DOHH2 (cell line): Measurements from ENCODE around the gene MCC.

Experiments
- H3F3A ChIP-seq: fragments of 200-600 bp; sonication (generic), shearing (Covaris generic); 2 replicates; pipeline ENCODE4 v1.6.0; 2016; ENCODE audit warnings: antibody characterized with exemption, mild to moderate bottlenecking; ENCODE audit not compliant: control insufficient read depth, insufficient read depth
- H3K27ac ChIP-seq: fragments of 200-600 bp; sonication (generic); 2 replicates; pipeline ENCODE4 v1.5.1; 2014; ENCODE audit warnings: low read depth, mild to moderate bottlenecking, low read length, moderate library complexity
- H3K27me3 ChIP-seq: fragments of 200-600 bp; sonication (generic); 2 replicates; pipeline ENCODE4 v1.6.1; 2014; ENCODE audit warnings: mild to moderate bottlenecking, low read length, mixed read lengths; ENCODE audit not compliant: control insufficient read depth
- H3K36me3 ChIP-seq: fragments of 200-600 bp; sonication (generic); 2 replicates; pipeline ENCODE4 v1.6.1; 2014; ENCODE audit warnings: mild to moderate bottlenecking, low read length, moderate library complexity, mixed read lengths; ENCODE audit not compliant: control insufficient read depth
- H3K4me1 ChIP-seq: fragments of 200-600 bp; sonication (generic); 2 replicates; pipeline ENCODE4 v1.6.1; 2014; ENCODE audit warnings: mild to moderate bottlenecking, low read length, mixed read lengths; ENCODE audit not compliant: control insufficient read depth
- H3K4me2 ChIP-seq: fragments of 200-600 bp; sonication (generic); 2 replicates; pipeline ENCODE4 v1.6.0; 2014; ENCODE audit warnings: mild to moderate bottlenecking, low read length, moderate library complexity
- H3K4me3 ChIP-seq: fragments of 200-600 bp; sonication (generic); 2 replicates; pipeline ENCODE4 v1.5.1; 2014; ENCODE audit warnings: mild to moderate bottlenecking, low read length, mixed read lengths
- H3K79me2 ChIP-seq: fragments of 200-600 bp; sonication (generic); 2 replicates; pipeline ENCODE4 v1.6.1; 2014; ENCODE audit warnings: mild to moderate bottlenecking, low read length, mixed read lengths; ENCODE audit not compliant: control insufficient read depth
- H3K9me2 ChIP-seq: fragments of 200-600 bp; sonication (generic); replicated peaks from 2 replicates; pipeline ENCODE4 v1.6.1; 2014; ENCODE audit warnings: mild to moderate bottlenecking, low read length, mixed read lengths; ENCODE audit not compliant: control insufficient read depth
- H3K9me3 ChIP-seq: fragments of 200-600 bp; sonication (generic); 2 replicates; pipeline ENCODE4 v1.6.1; 2014; ENCODE audit warnings: antibody characterized with exemption, low read length, mixed read lengths; ENCODE audit not compliant: control insufficient read depth, insufficient read depth
- H4K20me1 ChIP-seq: fragments of 200-600 bp; sonication (generic); 2 replicates; pipeline ENCODE4 v1.6.0; 2014; ENCODE audit warnings: low read depth, mild to moderate bottlenecking, antibody characterized with exemption, low read length, moderate library complexity; ENCODE audit not compliant: control insufficient read depth, insufficient read depth
- EZH2phosphoT487 ChIP-seq: fragments of 200-600 bp; sonication (generic); IDR thresholded peaks from 2 replicates; pipeline ENCODE4 v1.6.1; 2017; ENCODE audit warnings: borderline replicate concordance, mild to moderate bottlenecking, antibody characterized with exemption, low read length, moderate library complexity, mixed read lengths
- TF ChIP-seq, protein P1 (sequence below): fragments of 200-600 bp; sonication (generic); IDR thresholded peaks from one replicate; pipeline ENCODE4 v1.5.1; 2014; ENCODE audit warnings: antibody characterized with exemption, mild to moderate bottlenecking, low read depth, low read length; ENCODE audit not compliant: poor library complexity, severe bottlenecking

Gene MCC

DNA sequence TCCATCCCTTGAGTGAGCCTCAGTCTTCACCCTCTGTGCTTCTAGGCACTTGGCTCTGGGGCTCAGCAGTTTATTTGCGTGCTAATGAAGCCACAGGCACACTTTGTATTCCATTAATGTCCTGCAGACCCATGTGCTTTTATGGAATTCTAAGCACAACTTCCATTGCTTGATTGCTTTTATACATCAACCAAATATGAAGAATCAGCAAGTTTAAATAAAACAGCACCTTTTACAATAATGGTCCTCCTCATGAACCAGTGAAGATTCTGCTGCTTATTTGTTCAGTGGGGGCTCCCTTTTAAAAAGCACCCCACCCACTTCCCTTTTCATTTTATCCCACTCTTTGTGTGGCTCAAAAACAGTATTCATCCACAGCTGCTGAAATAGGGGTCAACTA, 451.4 kb downstream of the MCC start:
- TF ChIP-seq, protein P1, sequence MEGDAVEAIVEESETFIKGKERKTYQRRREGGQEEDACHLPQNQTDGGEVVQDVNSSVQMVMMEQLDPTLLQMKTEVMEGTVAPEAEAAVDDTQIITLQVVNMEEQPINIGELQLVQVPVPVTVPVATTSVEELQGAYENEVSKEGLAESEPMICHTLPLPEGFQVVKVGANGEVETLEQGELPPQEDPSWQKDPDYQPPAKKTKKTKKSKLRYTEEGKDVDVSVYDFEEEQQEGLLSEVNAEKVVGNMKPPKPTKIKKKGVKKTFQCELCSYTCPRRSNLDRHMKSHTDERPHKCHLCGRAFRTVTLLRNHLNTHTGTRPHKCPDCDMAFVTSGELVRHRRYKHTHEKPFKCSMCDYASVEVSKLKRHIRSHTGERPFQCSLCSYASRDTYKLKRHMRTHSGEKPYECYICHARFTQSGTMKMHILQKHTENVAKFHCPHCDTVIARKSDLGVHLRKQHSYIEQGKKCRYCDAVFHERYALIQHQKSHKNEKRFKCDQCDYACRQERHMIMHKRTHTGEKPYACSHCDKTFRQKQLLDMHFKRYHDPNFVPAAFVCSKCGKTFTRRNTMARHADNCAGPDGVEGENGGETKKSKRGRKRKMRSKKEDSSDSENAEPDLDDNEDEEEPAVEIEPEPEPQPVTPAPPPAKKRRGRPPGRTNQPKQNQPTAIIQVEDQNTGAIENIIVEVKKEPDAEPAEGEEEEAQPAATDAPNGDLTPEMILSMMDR = no peak
- no peak for TF ChIP-seq EZH2phosphoT487
- no peaks in the 10 kb centered on the region for H3K9me2 ChIP-seq
- H3K36me3 ChIP-seq = no peaks in the 10 kb centered on the region

DNA sequence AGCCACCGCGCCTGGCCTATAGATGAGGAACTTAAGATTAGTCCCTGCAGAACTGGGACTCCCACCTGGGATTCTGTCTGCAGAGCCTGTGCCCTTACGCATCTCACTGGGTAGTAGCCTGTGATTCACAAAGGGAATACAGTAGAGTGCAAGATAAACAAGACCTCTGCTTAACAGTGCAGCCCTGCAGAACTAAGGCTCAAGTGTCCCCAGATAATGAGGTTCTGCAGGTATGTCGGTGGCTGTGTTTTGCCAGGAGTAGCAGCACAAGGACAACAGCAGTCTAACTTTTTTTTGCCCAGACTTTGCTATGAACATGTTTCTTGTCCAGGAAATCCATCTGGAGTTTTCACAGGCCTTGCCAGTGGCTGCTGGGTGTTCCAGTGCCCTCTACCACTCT, 451.9 kb downstream of the MCC start:
- no peaks in the 10 kb centered on the region for H3K9me2 ChIP-seq
- H3K27me3 ChIP-seq = peaks cover 4% of the 10 kb centered on the region; the same call in 1 of the 2 replicates
- no peaks in the 10 kb centered on the region for H3K9me3 ChIP-seq
- no peaks in the 10 kb centered on the region for H4K20me1 ChIP-seq
- H3K4me3 ChIP-seq = no peak overlapping the region
- H3K79me2 ChIP-seq = no peaks in the 10 kb centered on the region
- H3K27ac ChIP-seq = no peak overlapping the region
- H3K36me3 ChIP-seq = no peaks in the 10 kb centered on the region
- H3K4me2 ChIP-seq = no peak overlapping the region
- TF ChIP-seq, protein P1 = no peak
- TF ChIP-seq EZH2phosphoT487 = no peak
- no peaks in the 10 kb centered on the region for H3F3A ChIP-seq
- H3K4me1 ChIP-seq = no peaks in the 10 kb centered on the region

More for the DNA sequence above, 451.4 kb downstream of the MCC start:
- no peaks in the 10 kb centered on the region for H3K4me1 ChIP-seq
- no peak overlapping the region for H3K4me3 ChIP-seq
- H3K27me3 ChIP-seq = peaks cover 4% of the 10 kb centered on the region; the same call in 1 of the 2 replicates
- no peak overlapping the region for H3K4me2 ChIP-seq
- no peaks in the 10 kb centered on the region for H3F3A ChIP-seq
- H3K79me2 ChIP-seq = no peaks in the 10 kb centered on the region
- no peaks in the 10 kb centered on the region for H4K20me1 ChIP-seq
- H3K27ac ChIP-seq = no peak overlapping the region
- no peaks in the 10 kb centered on the region for H3K9me3 ChIP-seq

DNA sequence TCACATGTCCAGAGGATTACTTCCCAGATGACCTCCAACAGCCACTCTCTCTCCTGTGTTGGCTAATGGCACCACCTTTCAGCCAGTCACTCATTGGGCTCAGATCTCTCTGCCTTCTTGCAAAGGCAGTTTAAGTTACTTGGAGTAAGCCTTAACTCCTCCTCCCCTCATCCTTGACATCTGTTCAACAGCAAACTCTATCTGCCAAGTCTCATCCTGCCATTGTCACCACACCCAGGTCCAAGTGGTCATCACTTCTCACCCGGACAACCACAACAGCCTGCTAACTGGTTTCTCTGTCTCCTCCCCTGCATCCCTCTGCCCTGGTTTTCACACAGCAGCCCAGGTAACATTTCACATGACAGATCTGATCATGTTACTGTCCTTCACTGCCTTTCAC, 453.2 kb downstream of the MCC start:
- no peaks in the 10 kb centered on the region for H3K79me2 ChIP-seq
- no peaks in the 10 kb centered on the region for H3K27me3 ChIP-seq
- H3K36me3 ChIP-seq = no peaks in the 10 kb centered on the region
- H3K4me3 ChIP-seq = no peak overlapping the region
- no peaks in the 10 kb centered on the region for H3K9me2 ChIP-seq
- H3K27ac ChIP-seq = no peak overlapping the region
- TF ChIP-seq, protein P1 = no peak
- TF ChIP-seq EZH2phosphoT487 = no peak
- no peaks in the 10 kb centered on the region for H3K4me1 ChIP-seq
- no peak overlapping the region for H3K4me2 ChIP-seq
- H3K9me3 ChIP-seq = no peaks in the 10 kb centered on the region
- H3F3A ChIP-seq = no peaks in the 10 kb centered on the region
- H4K20me1 ChIP-seq = no peaks in the 10 kb centered on the region
